Effector CD4-positive, alpha-beta T cell (primary cell): ENCODE results near the gene PPARA.

Experiments used
- DNase-seq: peaks from one replicate; pipeline ENCODE4 v3.0.0-alpha.2; 2020

The PPARA gene

DNA sequence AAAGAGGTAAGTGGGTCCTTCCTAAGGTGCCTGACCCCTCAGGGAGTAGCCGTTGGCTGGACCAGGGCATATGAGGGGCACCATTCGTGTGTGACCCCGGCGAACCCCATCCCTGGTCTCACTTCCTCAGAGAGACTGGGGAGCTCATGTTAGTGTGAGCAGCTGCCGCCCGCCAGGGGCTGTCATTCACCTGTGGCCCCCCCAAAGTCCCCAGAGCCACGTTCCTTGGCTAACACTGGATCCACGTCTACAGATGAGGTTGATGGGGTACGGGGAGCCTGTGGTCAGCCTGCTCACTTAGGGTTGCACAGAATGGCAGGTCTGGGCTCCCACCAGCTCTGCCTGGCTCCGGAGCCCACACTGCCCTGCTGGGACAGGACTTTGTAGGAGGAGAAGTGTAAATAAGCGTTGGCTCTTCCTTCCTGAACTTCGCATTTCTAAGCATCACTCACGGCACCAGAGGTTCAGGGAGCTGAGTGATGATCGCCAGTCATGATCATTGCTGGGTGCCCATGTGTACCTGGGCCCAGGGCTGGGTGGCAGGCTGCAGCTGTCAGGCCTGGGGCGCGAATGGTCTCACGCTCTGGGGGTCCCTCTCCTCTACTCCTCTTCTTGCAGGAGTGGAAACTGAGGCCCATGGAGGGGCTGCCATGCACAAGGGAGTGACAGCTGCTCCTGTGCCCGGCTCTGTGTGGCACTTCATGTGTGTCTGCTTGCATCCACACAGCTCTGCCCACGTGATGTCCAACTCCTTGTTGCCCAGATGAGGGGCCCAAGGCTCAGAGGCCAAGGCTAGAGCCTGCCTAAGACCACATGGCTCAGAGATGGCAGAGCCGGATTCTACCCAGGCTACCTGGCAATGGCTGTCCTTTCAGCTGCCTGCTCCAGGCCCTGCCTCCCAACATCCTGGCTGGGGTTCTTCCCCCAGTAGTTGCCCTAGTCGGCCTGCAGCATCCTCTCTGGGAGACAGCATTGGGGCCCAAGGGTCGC, 128.6 kb downstream of the PPARA start:
- no peak for DNase-seq

DNA sequence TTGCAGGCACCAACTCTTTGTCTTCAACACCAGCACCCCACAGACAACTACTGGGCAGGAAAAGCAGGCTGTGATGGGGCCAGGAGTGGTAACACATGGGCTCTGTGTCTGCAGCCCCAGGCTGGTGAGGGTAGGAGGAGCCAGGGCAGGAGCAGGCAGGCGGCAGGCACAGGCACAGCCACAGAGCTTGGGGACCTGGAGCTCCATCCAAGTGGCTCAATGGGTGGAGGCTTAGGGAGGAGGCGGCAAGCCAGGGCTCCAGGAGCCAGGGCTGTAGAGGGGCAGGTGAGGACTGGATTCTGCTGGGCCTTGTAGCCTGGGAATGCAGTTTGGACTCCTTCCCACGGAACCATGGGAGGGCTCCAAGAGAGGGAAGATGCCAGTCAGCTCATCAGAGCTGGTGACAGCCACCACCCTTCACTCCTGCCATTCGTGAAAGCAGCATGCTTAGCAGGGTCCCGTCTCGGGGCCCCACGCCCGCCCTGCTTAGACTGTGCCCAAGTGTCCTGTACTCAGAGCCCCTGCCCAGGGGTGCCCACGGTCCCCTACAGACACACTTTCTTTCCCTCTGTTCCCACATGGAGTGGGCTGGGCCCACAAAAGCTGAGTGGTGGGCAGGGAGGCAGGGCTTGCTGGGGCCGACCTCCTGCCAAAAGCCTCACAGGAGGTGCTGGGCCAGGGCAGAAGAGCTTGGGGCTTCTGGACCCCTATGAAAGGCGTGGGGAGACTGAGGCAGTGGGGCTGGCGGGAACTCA, 129.9 kb downstream of the PPARA start:
- DNase-seq = no peak

DNA sequence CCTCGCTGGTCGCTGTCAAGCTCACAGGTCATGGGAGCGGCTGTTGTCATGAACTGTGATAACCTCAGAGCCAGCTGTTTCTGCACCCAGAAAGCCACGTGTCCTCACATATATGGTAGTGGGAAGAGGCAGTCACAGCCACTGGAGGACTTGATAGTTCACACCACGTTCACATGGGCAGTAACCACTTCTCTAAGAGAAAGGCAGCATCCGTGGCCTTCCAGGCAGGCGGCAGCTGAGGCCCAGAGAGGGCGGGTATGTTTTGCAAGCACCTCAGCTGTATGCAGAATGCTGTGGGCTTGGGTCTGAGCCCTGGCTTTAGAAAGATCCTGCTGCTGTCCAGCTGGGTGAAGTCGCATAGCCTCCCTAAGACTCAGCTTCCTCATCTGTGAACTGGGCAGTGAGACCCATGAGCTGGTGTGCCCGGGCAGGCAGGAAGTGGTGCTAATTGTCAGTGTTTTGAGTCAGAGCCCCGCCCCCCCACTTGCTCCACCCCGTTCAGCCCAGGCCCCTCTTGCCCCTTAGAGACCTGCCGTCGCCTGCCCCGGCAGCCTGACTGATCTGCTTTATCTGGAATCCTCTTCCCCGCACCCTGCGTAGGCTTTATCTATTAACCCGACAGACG, 130.8 kb downstream of the PPARA start:
- DNase-seq = no peak

DNA sequence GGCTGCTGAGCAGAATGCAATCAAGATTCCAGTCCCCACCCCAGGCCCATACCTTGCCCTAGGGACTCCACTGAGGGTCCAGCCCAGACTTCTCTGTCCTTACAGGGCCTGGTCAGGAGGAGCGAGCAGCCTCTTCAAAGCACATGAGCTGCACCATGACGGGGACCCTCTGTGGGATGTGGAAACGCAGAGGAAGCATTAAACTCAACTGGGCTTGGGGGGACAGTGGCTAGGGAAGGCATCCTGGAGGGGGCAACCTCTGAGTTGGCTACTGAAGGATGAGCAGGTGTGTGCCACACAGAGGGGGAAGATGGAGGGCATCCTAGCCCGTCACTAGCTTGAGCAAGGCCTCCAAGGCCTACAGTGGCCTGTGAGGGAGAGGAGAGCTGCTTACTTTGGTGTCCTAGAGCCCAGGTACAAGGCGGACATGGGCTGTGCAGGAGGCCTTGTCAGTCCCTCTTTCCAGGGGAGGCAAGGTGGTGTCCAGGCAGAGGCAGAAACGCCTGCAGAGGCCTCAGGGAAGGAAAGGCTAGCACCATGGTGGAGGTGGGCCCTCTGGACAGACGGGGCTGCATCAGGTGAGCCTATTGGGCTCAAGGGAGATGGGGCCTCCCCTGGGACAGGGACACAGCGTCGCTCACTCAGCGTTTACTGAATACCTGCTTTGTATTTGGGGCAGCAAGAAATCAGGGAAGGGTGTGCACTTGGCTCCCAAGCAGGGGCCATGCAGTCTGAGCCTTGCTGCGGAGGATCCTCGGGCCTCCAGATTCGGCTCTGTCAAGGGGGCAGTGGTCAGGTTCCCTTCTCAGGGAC, 131.7 kb downstream of the PPARA start:
- no peak for DNase-seq

DNA sequence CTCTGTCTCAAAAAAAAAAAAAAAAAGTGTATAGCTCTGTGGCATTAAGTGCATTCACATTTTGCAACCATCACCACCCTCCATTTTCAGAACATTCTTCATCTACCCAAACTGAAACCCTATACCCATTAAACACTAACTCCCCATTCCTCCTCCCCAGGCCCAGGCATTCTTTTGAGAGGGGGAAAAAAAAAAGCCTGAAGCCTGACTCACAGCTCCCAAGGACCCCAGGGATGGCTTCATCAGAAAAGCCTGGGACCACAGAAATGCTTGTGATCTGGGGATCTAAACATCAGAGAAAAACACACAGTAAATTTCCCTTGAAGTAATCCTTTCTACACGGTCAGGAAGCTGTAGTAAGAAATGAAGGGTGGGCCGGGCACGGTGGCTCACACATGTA, 135.7 kb downstream of the PPARA start:
- DNase-seq = no peak

DNA sequence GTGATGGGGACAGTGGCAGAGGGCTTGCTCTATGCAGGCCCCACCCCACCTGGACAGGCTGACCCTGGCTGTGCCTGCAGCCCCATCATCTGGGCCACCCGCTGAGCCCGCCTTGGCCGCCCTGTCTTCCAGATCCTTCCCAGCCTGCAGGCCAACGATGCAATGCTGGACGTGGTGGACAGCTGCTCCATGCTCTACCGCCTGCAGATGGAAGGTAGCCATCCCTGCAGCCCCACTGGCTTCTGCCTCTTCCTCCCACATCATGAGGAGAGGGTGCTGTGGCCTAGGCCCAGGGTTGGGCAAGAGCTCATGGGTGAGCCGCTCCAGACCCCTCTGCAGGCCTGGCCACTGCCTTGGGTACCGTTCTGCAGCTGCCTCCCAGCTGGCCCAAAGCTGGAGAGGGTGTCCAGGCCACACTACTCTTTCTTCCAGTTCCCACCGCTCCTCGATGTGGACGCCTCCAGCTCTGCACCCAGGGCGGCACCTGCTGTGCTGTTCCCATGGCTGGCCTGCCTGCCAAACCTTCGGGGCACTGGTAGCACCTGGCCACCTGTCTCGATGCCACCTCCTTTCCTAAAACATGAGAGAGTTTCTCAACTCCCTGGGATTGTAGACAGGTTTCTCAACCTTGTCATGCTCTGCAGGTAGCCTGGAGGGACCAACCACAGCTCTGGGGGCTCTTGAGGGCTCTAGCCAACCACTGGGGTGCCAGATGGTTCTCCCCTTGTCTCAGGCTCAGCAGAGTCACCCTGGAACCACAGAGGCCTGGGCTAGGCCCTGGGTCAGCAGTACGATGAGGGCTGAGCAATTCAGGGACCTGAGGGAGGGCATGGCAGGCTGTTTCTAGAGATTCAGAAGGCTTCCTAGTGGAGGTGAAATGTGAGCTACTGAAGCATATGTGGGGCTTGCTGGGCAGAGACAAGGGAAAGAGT, 136.9 kb downstream of the PPARA start:
- no peak for DNase-seq

DNA sequence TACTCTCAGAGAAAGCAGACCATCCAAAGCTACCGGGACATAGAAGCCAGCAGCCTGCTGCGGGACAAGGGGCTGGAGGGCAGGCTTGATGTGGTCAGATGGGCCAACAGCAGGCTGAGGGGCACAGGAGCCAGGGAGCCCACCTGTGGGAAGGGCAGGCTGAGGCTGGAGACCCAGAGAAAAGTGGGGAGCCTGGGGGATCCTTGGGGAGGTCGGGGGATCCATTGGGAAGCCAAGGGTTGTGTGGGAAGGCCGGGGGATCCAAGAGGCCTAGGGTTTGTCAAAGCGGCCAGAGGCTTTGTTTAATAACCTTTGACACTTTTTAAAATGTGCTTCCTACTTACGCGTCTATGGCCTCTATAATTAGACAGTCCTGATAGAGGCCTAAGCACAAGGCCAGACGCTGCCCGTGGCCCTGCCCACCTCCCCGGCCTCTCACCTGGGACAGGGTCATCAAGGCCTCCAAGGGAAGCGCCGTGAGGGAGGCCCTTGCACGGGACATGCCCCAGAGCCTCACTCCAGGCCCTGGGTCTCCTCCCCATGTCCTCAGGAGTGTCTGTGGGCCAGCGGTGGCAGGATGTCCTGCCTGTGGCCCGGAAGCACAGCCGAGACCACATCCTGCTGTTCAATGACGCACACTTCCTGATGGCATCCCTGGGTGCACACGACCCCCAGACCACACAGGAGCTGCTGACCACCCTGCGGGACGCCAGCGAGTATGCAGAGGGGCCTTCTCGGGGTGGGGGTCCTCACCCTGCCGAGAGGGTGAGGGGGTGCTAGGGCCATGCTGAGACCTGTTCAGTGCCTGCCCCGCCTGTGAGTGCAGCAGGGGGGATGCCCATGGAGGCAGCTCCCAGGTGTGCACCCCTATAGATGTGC, 137.8 kb downstream of the PPARA start:
- DNase-seq = no peak

DNA sequence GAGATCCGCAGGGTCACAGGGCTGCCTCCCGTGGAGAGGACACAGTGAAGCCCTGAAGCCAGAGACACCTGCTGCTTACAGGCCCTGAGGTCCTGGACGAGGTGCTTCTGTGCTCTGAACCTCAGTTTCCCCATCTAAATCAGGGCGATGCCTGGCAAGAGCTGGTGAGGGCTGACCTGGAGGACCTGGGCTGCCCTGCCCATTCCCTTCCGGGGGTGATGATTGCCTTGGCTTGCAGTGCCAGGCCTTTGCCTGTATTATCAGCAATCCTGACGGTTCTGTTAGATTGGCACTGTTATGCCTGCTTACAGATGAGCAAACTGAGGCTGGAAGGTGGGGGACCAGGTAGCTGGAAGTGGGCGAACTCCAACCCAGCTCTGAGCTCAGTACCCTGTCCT, 138.5 kb downstream of the PPARA start:
- no peak for DNase-seq

DNA sequence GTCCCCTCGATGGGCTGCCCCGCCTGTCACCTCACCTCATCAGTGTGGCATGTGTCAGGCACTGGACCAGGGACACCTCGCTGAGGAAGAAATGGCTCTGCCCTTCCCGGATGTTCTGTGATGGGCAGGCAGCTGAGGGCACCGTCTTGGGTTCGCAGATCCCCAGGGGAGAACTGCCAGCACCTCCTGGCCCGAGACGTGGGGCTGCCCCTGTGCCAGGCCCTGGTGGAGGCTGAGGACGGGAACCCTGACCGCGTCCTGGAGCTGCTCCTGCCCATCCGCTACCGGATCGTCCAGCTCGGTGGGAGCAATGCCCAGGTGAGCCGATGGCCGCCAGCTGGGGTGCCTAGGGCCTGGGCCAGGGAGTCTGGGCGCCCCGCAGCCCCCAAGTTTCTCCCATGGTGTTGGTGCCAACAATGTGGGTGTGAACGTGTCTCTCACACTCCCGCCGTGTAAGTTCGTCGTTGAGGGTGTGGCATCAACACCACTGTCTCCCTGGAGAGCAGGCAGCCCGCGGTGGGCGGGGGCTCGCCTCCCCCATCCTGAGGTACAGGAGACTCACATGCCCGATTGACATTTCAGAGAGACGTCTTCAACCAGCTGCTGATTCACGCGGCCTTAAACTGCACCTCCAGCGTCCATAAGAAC, 139.0 kb downstream of the PPARA start:
- no peak for DNase-seq

DNA sequence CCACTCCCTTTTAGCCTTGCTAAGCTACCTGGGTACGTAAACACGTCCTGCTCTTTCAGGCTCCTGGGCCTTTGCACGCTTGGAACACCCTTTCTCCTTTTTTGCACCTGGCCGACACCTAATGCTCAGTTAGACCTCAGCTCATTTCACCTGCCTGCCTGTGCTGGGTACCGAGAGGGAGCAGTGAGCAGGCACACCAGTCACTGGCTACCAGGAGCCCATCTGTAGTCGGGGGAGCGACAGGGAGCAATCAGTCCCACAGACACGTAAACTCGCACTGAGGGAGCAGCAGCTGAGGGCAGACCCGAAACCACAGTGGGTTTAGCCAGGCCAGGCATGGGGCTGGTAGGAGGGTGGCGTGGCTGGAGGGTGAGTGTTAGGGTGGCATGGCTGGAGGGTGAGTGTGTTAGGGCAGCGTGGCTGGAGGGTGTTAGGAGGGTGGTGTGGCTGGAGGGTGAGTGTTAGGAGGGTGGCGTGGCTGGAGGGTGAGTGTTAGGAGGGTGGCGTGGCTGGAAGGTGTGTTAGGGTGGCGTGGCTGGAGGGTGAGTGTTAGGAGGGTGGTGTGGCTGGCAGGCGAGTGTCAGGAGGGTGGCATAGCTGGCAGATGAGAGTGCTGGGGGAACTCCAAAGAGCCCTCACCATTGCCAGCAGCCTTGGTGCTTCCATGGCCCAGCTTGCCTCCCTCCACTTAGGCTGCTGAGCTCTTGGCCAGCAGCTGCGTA, 140.0 kb downstream of the PPARA start:
- DNase-seq = no peak

DNA sequence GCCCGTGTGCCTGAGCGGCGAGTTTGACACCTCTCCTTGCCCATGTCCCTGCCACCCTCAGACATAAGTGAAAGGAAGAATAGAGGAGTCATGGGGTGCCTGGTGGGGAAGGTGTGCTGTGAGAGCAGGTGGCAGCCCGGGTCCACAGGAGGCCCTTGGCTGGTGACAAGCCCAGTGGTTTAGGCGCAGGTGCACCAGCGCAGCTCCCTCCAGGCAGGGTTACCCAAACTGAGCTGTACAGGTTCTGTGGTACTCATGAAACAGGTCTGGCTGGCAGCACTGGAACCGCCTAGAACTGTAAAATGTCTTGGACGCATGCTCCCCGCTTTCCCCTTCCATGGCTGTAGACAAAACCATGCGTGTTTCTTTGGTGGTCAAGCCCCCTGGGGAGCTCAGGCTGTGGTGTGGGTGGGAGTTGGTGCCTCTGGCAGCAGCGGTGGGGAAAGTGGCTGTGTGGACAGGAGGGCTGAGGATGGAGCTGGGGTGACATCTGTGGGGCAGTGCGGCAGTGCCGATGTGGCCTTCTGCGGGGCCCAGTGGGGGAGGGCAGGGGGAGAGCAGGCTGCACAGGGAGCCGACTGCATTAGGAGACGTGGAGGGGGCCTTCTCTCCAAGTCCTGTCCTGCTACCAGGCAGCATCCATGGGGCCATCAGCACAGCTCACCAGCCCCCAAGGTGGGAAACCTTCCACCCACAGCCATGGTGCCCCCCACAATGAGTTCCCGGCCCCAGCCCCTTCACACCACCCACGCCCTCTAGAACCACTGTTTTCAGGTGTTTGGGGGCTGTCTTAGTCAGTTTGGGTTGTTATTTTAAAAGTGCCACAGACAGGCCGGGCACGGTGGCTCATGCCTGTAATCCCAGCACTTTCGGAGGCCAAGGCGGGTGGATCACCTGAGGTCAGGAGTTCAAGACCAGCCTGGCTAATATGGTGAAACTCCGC, 140.8 kb downstream of the PPARA start:
- no peak for DNase-seq

DNA sequence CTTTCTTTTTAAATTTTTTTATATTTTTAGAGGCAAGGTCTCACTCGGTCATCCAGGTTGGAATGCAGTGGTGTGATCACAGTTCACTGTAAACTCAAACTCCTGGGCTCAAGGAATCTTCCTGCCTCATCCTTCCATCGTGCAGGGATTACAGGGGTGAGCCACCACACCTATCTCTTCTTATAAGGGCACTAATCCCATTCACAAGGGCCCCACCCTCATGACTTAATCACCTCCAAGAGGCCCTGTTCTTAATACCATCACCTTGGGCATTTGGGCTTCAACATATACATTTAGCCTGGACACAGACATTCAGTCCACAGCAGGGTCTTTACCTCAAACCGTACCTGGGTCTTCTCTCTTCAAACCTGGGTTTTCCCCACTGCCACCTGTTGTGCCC, 141.8 kb downstream of the PPARA start:
- DNase-seq = no peak

DNA sequence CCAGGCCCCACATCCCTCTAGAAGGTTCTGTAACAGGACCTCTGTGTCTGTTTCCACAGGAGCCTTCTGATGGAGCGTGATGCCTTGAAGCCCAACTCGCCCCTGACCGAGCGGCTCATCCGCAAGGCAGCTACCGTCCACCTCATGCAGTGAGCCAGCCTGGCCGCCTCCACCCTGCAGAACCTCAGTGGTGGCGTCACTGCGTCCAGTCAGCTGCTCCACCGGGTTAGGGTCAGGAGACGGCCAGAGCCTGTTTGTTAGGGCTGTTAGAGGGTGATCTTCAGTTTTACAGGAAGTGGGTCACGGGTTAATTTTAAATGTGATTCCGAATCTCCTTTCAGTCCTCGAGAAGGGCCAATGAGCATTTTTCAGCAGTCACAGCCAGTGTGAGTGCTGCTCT, 142.4 kb downstream of the PPARA start:
- DNase-seq = no peak
